Esophagus muscularis mucosa (tissue), 3 donors: ENCODE results near the gene ACTR1A.
A peak's percentile ranks its signal among the peaks of the same experiment; 100 is the strongest.

Experiments
- POLR2AphosphoS5 ChIP-seq, 2 donors: sonication (generic); formaldehyde crosslinking; IDR thresholded peaks; one replicate each; pipeline ENCODE4 v1.6.1; 2017; ENCODE audit warnings: antibody characterized with exemption in 2 of 2
- TF ChIP-seq, protein P1 (sequence below), 3 experiments: fragments of 200-600 bp in 2 of 3; fragments of 450-650 bp in 1 of 3; sonication (generic) in 2 of 3; IDR thresholded peaks; one replicate each; pipeline ENCODE4 v1.5.1; 2017 to 2019; ENCODE audit warnings: antibody characterized with exemption in 3 of 3, mild to moderate bottlenecking in 2 of 3, moderate library complexity in 1 of 3

DNA sequence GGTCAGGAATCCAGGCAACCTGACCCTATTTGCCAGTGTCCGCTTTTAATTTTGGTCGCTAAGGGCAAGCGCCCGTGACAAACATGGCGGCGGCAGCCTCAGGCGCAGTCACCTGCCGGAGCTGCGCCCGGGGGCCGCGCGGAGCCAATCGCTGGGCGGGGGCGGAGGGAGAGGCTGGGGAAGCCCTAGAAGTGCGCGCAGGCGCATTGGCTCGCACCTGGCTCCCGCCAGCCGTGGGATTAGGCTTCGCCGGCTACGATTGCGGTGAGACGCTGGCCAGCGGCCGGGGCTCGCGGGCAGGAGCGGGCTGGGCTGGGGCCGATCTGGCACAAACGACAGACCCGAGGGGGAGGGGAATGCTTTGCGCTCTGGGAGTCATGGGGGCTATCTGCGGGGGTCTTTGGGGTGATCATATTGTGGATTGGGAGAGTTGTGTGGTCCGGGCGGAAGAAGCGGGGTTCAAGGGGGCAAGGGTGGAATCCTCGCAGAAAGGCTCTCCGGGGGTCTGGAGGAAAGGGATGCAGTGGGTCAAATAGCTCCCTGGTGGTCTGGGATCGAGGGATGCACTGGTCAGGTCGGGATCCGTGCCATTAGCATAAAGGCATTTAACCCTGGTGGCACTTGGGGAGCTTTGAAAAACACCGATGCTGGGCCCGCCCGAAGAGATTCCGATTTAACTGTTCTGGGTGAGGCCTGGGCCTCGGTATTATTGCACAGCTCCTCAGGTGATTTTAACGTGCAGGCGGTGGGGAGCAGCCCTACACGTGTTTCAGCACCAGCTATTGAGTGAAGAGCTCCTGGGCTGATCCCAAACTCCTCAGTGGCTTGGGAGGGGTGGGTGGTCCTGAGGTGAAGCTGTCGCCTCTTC, 41.1 kb downstream of the ACTR1A start:
- peak; percentile 72 to 85 for TF ChIP-seq POLR2AphosphoS5 (IDR thresholded peaks at IDR 0.05)
- TF ChIP-seq, protein P1, sequence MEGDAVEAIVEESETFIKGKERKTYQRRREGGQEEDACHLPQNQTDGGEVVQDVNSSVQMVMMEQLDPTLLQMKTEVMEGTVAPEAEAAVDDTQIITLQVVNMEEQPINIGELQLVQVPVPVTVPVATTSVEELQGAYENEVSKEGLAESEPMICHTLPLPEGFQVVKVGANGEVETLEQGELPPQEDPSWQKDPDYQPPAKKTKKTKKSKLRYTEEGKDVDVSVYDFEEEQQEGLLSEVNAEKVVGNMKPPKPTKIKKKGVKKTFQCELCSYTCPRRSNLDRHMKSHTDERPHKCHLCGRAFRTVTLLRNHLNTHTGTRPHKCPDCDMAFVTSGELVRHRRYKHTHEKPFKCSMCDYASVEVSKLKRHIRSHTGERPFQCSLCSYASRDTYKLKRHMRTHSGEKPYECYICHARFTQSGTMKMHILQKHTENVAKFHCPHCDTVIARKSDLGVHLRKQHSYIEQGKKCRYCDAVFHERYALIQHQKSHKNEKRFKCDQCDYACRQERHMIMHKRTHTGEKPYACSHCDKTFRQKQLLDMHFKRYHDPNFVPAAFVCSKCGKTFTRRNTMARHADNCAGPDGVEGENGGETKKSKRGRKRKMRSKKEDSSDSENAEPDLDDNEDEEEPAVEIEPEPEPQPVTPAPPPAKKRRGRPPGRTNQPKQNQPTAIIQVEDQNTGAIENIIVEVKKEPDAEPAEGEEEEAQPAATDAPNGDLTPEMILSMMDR (IDR thresholded peaks at IDR 0.05) = no peak
